Measurements from ENCODE around the gene APOE. TPM values are rescaled to one million over a fixed set of nuclear protein-coding genes. Genes with fewer than 3 reads are reported as not detected.

Gene APOE
- total RNA-seq: 0.40 and 0.65 TPM in 2 replicates

DNA sequence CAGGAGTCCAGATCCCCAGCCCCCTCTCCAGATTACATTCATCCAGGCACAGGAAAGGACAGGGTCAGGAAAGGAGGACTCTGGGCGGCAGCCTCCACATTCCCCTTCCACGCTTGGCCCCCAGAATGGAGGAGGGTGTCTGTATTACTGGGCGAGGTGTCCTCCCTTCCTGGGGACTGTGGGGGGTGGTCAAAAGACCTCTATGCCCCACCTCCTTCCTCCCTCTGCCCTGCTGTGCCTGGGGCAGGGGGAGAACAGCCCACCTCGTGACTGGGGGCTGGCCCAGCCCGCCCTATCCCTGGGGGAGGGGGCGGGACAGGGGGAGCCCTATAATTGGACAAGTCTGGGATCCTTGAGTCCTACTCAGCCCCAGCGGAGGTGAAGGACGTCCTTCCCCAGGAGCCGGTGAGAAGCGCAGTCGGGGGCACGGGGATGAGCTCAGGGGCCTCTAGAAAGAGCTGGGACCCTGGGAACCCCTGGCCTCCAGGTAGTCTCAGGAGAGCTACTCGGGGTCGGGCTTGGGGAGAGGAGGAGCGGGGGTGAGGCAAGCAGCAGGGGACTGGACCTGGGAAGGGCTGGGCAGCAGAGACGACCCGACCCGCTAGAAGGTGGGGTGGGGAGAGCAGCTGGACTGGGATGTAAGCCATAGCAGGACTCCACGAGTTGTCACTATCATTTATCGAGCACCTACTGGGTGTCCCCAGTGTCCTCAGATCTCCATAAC lies at the start of gene APOE:
TSS of gene APOE (plus strand) at position 360 of the 724 bp plus-strand sequence. CDS start 829 bp downstream, outside the sequence.

DNA sequence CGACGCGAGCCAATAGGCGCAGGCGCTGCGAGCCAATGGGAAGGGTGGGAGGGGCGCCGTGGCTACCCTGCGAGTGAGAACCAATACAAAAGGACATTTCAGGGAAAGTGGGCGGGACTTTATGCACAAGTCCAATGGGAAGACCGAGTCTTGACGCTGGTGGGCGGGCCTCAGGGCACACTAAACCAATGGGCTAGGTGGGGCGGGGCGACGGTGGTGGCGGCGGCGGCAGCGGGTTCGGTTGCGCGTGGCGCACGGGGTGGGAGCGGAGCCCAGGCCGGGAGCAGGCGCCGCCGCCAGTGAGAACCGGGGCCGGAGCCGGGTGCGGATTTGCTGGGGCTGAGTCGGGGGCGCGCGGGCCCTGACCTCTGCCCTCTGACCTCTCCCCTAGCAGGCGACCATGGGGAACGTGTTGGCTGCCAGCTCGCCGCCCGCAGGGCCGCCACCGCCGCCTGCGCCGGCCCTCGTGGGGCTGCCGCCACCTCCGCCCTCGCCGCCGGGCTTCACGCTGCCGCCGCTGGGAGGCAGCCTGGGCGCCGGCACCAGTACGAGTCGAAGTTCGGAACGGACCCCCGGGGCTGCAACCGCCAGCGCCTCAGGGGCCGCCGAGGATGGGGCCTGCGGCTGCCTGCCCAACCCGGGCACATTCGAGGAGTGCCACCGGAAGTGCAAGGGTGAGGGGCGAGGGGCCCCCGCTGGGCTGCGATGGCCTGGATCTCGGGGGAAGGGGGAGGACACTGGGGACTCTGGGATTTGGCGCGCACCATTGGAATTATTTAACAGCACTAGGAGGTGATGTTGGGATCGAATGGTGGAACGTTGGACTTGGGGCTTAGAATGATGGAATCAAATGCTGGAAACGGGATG lies 14.3 kb upstream of the APOE start, which contains the start of gene TOMM40:
TSS of gene TOMM40 (plus strand) at position 239 of the 867 bp plus-strand sequence. CDS start at position 401, 162 bp downstream.

DNA sequence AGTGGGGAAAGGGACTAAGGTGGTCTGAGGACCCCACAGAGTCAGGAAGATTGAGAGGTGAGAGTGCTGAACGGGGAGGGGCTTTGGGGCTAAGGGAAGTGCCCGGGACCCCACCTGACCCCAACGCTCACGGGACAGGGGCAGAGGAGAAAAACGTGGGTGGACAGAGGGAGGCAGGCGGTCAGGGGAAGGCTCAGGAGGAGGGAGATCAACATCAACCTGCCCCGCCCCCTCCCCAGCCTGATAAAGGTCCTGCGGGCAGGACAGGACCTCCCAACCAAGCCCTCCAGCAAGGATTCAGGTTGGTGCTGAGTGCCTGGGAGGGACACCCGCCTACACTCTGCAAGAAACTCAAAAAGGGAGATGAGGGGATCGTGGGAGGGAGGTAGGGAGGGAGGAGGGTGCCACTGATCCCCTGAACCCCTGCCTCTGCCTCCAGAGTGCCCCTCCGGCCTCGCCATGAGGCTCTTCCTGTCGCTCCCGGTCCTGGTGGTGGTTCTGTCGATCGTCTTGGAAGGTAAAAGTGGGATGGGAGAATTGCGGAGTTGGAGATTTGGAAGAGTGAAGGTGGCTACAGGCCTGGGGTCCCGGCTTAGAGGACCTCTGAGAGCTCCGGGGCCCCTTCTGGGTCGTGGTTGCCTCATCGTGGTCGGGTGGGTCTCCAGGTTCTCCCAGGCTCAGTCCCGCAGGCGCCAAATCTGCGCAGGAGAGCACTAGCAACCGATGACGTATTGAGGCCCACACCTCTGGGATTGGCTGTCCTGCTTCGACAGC lies 9.0 kb downstream of the APOE start, which contains the start of gene APOC1:
TSS of gene APOC1 (plus strand) at position 176 of the 774 bp plus-strand sequence. CDS start at position 460, 284 bp downstream.

DNA sequence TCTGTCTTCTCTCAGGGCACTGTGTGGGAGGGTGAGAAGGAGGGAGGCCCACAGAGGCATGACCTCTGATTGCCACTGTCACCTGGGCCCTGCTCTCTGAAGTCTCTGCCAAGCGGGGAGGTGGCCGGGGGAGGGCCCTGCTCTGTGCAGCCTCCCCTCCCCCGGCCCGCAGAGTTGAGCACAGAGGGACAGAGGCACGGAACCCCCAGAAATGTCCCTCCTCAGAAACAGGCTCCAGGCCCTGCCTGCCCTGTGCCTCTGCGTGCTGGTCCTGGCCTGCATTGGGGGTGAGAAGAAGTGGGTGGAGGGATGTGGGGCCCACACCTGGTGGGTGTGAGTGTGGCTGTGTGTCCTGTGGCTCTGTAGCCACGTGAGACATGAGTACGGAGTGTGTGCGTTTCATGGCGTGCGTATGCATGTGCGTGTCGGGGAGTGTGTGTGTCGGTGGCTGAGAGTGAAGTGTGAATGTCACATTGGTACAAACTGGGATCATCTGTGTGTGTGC lies 36.5 kb downstream of the APOE start, which contains the start of gene APOC4:
TSS of gene APOC4 (plus strand) at position 171 of the 505 bp plus-strand sequence. CDS start at position 212, 41 bp downstream.

DNA sequence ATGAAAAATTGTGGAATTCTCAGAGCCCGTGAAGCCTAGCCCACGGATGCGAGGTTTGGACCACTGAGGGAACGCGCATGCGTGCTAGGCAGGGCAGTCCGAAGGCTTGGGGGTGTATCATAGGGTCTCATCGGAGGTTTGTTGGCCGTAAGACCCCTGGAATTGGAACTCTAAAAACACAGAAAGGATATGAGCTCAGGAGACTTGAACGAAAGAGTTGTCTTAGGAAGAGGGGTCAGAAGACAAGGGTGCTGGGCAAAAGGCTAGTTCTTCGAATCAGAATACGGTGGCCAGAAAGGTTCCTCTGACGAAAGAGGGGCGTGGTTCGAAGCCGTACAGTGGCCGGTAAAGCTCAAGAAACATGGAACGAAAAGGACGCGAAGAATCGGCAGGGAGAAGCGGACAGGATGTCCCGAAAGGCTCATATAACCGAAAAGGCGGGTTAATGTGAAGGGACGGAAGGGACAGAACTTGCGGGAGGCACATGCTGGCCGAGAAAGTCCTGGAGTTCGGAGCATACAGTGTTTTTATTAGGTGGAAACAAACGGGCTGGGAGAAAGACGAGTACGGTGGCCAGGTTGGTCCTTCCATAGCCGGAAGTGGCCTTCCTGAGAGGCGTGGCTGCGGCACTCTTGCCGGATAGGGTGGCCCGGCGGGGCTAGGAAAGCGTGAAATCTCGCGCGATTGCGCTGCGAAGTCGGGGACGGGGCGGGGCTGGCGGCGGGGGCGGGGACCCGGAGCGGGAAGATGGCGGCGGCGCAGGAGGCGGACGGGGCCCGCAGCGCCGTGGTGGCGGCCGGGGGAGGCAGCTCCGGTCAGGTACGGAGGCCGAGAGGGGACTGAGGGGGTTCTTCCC lies 49.3 kb downstream of the APOE start, which contains the start of gene CLPTM1:
TSS of gene CLPTM1 (plus strand) at position 732 of the 856 bp plus-strand sequence. CDS start at position 748, 16 bp downstream.

Other genes with a start within 250 kb of the APOE start
- gene CEACAM19, start 234.3 kb upstream of the APOE start, total RNA-seq: 3.2 and 3.9 TPM in 2 replicates
- gene CEACAM16, start 206.6 kb upstream of the APOE start, total RNA-seq: not detected in 2 replicates
- gene BCL3, start 157.1 kb upstream of the APOE start, total RNA-seq: 5.5 and 7.7 TPM in 2 replicates
- not detected in 2 replicates for gene CBLC, start 127.9 kb upstream of the APOE start, total RNA-seq
- gene BCAM, start 96.7 kb upstream of the APOE start, total RNA-seq: 14.5 and 27.0 TPM in 2 replicates
- 89.5 and 108 TPM in 2 replicates for gene NECTIN2, start 59.5 kb upstream of the APOE start, total RNA-seq
- gene TOMM40, start 14.5 kb upstream of the APOE start, total RNA-seq: 57.4 and 71.2 TPM in 2 replicates
- 0.66 and 1.2 TPM in 2 replicates for gene APOC1, start 8.8 kb downstream of the APOE start, total RNA-seq
- gene APOC4, start 36.4 kb downstream of the APOE start, total RNA-seq: not detected in 2 replicates
- not detected in 2 replicates for gene APOC2, start 40.3 kb downstream of the APOE start, total RNA-seq
- 43.8 and 54.0 TPM in 2 replicates for gene CLPTM1, start 49.6 kb downstream of the APOE start, total RNA-seq
- gene RELB, start 95.7 kb downstream of the APOE start, total RNA-seq: 4.8 and 6.7 TPM in 2 replicates
- gene CLASRP, start 133.2 kb downstream of the APOE start, total RNA-seq: 22.2 and 25.1 TPM in 2 replicates
- 0.40 and 0.65 TPM in 2 replicates for gene ZNF296, start 170.7 kb downstream of the APOE start, total RNA-seq
- gene GEMIN7, start 173.5 kb downstream of the APOE start, total RNA-seq: 22.5 and 27.1 TPM in 2 replicates
- 27.6 and 31.0 TPM in 2 replicates for gene PPP1R37, start 187.4 kb downstream of the APOE start, total RNA-seq